IPS-18c (cell line): Measurements from ENCODE around the gene HSD17B8.
A peak's percentile ranks its signal among the peaks of the same experiment; 100 is the strongest.

ENCODE experiments used
- H3K4me3 ChIP-seq: 2 replicates; pipeline ENCODE4 v1.7.0; 2013; ENCODE audit warnings: low read depth, mild to moderate bottlenecking, low read length, moderate library complexity; ENCODE audit not compliant: insufficient read depth
- H3K9me3 ChIP-seq: one replicate; pipeline ENCODE4 v1.6.1; 2013; ENCODE audit warnings: mild to moderate bottlenecking, low read length, moderate library complexity; ENCODE audit not compliant: control insufficient read depth, insufficient read depth

The HSD17B8 gene

DNA sequence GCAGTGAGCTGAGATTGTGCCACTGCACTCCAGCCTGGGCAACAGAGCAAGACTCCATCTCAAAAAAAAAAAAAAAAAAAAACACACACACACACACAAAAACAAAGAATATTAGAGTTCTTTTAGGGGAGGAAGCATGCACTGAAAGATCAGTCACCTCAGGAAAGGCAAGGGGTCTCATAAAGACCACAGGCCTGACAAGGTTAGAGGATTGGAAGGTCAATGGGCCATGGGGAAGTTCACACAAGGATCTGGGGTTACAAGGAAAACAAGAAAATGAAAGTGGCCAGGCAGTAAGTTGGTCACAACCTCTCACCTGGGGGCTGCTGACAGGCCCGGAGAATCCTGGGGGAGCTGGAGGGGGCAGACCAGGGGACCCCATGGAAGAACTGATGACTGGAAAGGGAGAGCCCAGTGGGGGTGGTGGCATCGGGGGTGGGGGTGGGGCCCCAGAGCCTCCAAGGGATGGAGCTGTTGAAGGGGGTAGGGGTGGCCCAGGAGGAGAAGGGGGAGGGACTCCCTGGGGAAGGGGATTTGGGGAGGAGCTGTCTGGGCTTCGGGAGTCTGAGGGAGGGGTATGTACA is 5.5 kb upstream of the HSD17B8 start:
- Histone ChIP-seq H3K4me3 (no peak overlapping the region; the same call in 1 of the 2 replicates), H3K9me3 (no peaks in the 10 kb centered on the region)

DNA sequence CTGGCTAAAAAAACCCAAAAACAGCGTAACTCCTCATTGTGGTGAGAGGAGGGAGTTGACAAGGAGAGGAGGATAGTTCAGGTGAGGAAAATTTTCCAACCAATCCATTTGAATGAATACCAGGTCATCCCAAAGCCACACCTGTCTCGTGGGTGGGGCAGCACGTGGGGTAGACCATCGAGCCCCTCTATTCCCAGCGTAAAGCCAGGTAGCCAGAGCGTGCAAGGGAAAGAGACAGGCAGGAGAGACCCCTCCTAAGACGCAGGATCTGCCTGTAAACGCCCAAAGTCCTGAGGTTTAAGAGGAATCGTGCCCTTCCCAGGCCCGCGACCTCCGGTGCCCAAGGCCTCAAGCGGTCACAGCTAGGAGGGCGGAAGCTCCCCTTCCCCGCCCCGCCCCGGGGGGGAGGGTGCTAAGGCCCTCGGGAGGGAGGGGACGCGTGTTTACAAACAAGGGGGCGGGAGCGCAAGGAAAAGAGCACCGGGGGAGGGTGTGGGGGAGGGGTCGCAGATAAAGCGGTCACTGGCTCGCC is 4.7 kb upstream of the HSD17B8 start:
- Histone ChIP-seq H3K4me3 (peak overlapping the region; percentile 70), H3K9me3 (no peaks in the 10 kb centered on the region)

DNA sequence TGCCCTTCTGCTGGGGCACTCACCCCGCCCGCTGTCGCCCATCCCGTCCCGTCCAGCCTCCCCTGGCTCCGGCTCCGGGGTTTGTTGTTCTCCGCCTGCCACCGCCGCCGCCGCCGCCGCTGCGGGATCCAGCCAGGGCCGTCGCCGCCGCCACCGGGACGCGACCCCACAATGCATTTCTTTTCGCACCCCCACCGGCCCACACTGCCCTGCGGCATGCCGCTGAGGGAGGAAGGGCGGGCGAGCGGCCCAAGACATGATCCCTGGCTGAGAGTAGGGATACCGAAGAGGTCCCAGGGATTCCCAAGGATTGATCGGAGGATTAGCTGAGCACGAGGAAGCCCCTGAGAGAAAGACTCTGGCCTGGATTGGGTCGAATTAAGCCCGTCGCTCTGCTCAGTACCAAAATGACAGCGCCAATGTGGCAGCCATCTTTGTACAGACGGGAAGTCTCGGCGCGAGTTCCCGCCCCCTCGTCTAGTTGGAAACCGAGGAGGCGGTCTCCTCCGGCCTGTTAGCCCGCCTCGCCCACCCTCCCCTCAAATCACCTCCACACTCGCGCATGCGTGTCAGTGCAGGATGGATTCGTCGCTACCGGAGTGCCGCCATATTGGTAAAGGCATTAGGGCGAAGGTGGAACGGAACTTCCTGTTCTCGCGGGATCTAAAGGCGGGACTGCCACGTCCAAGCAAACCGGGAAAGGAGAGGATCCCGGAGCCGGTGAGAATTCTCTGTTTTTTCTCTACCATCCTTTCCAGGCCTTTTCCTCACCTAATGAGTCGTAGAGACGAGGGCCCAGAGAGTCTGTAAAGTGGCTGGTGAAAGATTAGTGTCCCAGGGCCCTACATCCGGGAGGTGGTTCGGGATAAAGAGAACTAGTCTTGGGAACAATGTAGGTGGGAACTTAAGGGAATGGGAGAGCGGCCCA is 4.0 kb upstream of the HSD17B8 start, which contains the start of the genes RXRB and SLC39A7:
TSS of gene RXRB (minus strand) at position 447 of the 928 bp plus-strand sequence. CDS start at position 258, 189 bp downstream.
TSS of gene SLC39A7 (plus strand) at position 649 of the 928 bp plus-strand sequence. CDS start 379 bp downstream, outside the sequence.
- H3K4me3 ChIP-seq: peak within 1 kb of the TSS; percentile 70
- H3K9me3 ChIP-seq: no peaks in the 10 kb centered on the region

DNA sequence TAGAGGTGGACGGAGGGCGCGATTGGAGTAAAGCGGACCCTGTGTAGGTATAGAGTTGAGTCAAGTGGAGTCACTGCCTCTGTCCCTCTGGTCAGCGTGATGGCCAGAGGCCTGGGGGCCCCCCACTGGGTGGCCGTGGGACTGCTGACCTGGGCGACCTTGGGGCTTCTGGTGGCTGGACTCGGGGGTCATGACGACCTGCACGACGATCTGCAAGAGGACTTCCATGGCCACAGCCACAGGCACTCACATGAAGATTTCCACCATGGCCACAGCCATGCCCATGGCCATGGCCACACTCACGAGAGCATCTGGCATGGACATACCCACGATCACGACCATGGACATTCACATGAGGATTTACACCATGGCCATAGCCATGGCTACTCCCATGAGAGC is 3.3 kb upstream of the HSD17B8 start:
- Histone ChIP-seq H3K4me3 (peak overlapping the region; percentile 70), H3K9me3 (no peaks in the 10 kb centered on the region)

DNA sequence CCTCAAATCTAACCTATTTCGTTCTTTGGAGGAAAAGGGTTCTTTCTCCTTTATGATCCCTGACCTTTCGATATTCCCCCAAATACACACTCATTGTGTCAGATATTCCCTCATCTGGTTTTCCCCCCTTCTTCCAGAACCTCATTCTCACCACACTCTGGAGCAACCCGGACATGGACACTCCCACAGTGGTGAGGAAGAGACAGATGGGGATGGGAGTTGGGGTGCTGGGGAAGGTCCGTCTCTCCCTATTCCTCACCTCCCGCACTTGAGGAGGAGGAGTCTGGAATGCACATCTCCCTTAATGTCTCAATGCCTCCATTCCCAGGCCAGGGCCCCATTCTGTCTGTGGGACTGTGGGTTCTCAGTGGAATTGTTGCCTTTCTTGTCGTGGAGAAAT is 2.5 kb upstream of the HSD17B8 start:
- no peaks in the 10 kb centered on the region for H3K9me3 ChIP-seq
- H3K4me3 ChIP-seq: peak overlapping the region; percentile 70

DNA sequence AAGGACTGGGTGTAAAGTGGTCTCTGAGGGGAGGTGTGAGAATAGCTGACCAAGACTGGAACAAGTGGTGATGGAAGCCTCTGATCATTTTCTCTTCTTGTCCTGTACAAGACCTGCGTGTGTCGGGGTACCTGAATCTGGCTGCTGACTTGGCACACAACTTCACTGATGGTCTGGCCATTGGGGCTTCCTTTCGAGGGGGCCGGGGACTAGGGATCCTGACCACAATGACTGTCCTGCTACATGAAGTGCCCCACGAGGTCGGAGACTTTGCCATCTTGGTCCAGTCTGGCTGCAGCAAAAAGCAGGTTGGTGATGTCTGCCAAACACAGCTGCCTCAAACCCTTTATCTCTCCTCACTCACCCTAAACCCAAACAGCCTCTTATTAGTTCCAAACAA is 1.7 kb upstream of the HSD17B8 start:
- no peaks in the 10 kb centered on the region for H3K9me3 ChIP-seq
- H3K4me3 ChIP-seq: no peak overlapping the region

DNA sequence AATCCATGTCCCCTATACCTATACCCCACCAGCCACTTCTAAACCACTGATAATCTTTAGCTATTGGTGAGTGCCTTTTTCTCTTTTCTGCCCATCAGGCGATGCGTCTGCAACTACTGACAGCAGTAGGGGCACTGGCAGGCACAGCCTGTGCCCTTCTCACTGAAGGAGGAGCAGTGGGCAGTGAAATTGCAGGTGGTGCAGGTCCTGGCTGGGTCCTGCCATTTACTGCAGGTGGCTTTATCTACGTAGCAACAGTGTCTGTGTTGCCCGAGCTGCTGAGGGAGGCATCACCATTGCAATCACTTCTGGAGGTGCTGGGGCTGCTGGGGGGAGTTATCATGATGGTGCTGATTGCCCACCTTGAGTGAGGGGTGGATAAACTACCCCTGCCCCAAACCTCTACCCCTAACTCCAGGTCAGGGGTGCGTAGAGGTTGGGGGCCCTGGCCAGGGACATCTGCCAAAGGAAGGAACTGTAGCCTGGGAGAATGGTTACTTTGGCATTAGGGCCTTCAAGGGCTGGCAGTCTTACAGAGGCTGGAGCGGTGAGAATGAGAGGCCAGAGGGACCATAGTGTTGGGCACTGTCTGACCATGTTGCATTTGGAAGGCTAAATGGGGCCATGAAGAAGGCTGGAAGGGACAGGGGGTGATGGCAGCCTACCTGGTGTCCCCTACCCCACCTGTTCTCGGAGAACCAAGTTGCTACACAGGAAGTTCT is 851 bp upstream of the HSD17B8 start:
- H3K9me3 ChIP-seq: no peaks in the 10 kb centered on the region
- H3K4me3 ChIP-seq: no peak overlapping the region

DNA sequence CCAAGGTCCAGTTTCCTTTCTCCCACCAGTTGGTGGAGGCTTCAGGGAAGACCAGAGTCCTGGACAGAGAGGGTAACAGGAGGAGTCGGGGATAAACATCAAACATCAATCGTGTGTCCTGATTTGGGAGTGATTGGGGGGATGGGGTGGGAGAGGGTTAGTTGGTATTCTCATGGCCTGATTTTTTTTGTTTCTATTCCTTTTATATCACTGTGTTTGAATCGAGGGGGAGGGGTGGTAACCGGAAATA is 365 bp upstream of the HSD17B8 start:
- H3K4me3 ChIP-seq: no peak overlapping the region; the same call in 1 of the 2 replicates

DNA sequence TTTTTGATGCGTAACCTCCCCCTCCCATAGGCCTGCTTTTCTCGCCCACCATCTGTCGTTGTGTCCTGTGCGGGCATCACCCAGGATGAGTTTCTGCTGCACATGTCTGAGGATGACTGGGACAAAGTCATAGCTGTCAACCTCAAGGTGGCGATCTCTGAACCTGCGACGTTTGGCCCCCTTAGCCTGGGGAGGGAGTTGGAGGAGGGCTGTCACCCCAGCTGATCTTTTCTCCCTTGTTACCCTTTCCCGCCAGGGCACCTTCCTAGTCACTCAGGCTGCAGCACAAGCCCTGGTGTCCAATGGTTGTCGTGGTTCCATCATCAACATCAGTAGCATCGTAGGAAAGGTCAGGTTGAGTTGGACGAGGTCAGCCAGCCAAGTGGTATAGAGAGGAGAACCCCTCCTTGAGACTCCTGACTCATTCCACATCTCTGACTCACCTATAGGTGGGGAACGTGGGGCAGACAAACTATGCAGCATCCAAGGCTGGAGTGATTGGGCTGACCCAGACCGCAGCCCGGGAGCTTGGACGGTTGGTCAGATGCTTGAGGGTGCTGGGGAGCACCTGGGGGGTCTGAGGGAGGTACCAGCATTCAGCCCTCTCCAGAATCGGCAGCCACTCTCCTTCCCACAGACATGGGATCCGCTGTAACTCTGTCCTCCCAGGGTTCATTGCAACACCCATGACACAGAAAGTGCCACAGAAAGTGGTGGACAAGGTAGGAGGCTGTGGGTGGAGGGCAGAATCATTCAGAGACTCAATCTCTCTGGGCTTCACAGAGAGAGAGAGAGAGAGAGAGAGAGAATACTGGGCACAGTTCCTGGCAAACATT is 954 bp downstream of the HSD17B8 start:
- H3K9me3 ChIP-seq: no peaks in the 10 kb centered on the region
- peak overlapping the region; percentile 85 for H3K4me3 ChIP-seq

More for the DNA sequence above, 365 bp upstream of the HSD17B8 start:
- no peaks in the 10 kb centered on the region for H3K9me3 ChIP-seq

DNA sequence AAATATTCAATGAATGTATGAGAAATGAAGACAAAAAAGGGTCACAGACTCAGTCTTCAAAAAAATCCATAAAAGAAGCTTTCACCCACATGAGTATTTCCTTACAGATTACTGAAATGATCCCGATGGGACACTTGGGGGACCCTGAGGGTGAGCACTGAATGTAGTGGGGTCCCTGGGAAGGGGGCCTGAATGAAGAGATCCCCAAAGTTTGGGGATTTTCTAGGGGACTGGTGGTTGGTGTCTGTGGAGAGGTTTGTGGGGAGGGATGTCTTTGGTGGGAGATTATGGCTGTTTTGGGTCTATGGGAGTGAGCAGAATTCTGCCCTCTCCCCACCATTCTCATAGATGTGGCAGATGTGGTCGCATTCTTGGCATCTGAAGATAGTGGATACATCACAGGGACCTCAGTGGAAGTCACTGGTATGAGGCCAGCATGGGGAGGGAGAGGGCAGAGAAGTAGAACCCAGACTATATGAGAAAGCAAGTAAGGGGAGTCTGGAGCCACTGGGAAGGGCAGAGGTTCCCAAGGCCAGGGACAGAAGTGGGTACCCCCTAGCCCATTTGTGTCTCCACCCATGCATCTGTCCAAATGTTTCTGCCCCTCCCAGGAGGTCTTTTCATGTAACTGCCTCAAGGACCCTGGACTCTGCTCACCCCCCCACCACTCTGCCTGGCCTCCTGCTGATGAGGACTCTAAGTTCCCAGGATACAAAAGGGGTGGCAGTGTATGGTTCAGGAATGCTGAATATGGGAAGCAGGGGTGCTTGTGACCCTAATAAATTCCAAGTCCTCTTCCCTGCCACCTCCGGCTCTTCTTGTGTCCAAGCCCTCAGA is 1.8 kb downstream of the HSD17B8 start:
- Histone ChIP-seq H3K4me3 (no peak overlapping the region; the same call in 1 of the 2 replicates), H3K9me3 (no peaks in the 10 kb centered on the region)

DNA sequence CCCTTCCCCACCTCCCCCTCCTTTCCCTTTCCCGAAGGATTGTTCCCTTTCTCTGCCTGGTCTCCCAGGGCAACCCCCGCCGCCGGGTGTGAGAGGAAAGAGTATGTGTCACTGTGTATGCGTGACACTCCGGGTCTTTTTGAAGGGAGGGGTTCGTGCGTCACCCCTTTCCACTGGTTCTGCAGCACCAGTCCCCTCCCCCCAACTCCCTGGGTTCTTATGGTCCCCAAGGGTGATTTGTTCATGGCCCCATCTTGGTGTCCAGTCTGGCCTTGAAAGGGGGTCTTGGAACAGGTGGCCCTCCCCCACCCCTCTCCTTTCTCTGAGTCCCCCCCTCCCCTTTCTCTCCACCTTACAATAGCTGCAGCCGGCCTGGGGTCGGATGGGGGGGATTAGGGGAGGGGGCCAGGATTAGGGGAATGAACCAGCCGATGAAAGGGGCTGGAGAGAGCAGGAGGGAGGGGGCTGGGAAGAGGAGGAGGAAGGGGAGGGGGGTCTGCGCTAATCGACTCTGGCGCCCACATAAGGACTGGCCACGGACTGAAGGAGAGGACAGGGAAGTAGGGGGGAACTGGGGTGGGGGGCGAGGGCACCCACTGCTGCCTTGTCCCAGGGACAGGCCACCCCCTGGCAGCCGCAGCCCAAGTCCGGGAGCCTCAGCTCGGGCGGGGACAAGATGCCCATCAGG is 2.6 kb downstream of the HSD17B8 start:
- Histone ChIP-seq H3K9me3 (no peaks in the 10 kb centered on the region), H3K4me3 (peak overlapping the region; percentile 85; the same call in 1 of the 2 replicates)

DNA sequence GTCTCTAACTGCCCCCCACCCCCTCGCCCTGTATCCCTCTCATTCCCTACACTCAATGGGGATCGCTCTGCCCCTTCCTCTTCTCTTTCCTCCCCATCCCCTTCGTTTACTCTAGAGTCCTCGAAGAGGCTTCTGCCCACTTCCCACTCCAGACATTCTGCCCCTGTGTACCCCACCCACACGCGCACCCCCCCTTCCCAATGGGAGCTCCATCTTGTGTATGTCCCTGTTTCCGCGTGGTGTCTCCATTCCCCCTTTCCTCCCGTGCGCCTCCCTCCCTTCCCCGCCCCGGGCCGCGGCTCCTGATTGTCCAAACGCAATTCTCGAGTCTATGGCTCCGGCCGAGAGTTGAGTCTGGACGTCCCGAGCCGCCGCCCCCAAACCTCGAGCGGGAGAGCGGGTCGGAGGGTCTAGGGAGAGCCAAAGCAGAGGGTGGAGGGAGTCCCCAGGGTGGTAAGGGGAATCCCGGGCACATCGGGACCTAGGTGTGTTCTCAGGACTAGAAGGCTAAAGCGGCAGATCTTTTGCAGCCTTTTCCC is 3.2 kb downstream of the HSD17B8 start:
- Histone ChIP-seq H3K9me3 (no peaks in the 10 kb centered on the region), H3K4me3 (peak overlapping the region; percentile 85)

DNA sequence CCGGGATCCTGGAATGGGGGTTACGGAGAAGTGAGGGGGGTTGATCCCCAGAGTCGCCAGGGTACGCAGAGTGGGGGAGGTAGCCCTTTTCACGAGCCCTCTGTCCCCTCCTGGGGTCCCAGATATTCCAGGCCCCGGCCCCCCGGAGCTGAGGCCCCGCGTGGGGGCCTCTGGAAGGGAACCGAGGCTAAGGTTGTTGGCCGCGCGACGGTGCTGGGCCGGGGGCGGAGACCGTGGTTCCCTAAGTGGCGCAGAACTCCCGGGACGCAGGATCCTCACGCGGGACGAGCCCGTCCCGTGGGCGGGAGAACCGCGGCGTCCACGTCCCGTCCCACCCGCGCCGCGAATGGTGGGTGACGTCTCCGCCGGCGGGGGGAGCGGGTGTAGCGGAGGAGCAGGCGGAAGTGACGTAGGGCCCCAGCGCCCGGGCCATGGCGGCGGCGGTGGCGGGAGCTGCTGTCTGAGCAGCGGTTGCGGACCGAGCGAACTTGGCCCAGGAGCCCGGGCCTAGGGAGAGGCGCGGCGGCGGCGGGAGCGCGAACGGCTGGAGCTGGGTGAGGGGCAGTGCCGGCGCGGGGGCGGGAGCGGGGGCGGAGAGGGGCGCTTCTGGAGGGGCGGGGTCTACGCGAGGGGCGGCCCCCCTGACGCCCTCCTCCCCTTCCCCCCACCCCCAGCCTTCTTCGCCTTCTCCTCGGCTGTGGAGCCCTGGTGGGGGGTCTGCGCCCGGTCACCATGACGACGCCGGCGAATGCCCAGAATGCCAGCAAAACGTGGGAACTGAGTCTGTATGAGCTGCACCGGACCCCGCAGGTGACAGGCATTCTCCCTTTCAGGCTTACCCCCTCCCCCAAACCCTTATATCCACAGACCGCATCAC is 3.9 kb downstream of the HSD17B8 start, which contains the start of gene RING1:
TSS of gene RING1 (plus strand) at position 410 of the 877 bp plus-strand sequence. CDS start at position 733, 323 bp downstream.
- peak within 1 kb of the TSS; percentile 85 for H3K4me3 ChIP-seq
- no peaks in the 10 kb centered on the region for H3K9me3 ChIP-seq

DNA sequence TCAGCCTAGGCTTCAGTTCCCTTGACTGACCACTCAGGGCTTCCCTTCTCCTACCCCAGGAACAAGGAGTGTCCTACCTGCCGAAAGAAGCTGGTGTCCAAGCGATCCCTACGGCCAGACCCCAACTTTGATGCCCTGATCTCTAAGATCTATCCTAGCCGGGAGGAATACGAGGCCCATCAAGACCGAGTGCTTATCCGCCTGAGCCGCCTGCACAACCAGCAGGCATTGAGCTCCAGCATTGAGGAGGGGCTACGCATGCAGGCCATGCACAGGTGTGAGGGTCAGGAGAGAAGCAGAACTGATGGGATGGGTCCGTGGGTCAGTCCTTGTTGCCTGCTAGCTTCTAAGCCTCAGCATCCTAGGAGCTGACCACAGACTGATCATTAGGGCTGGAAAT is 5.4 kb downstream of the HSD17B8 start:
- no peak overlapping the region for H3K4me3 ChIP-seq
- H3K9me3 ChIP-seq: peaks cover 2% of the 10 kb centered on the region
